NCI-H1694 (cell line): ENCODE data around the gene PAQR9.

ENCODE experiments used
- DNase-seq: peaks from one replicate; lab custom pipeline; 2025; lab: John Stamatoyannopoulos, UW

PAQR9 gene

DNA sequence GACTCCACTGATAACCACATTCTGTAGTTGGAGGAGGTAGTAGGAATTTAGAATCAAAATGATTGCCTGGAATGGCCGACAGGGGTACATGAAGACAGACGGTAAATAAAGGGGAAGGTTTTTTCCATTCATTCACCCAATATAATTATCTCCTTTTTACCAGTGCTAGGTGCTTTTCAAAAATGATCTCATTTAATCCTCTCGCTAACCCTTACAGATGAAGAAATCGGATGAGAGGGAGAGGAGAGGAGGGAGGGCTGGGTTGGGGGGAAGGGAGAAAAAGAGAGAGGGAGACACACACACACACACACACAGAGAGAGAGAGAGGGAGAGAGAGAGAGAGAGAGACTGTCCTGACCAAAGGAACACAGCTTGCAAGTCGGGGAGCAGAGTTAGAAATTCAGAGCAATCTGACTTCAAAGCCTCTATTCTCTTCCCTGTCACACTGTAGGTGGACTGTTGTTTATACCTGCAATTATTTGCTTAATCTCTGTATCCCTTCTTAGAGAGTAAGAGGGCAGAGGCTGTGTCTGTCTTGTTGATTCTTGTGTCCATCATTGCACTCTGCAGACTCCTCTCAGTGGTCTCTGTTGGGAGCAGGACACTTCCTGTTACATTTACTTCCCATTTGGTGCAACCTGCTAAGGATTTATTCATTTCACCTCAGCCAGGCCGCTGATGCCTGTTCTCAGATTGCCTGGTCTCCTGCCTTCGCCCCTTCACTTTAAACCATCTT is 18.7 kb upstream of the PAQR9 start:
- DNase-seq: no peak

DNA sequence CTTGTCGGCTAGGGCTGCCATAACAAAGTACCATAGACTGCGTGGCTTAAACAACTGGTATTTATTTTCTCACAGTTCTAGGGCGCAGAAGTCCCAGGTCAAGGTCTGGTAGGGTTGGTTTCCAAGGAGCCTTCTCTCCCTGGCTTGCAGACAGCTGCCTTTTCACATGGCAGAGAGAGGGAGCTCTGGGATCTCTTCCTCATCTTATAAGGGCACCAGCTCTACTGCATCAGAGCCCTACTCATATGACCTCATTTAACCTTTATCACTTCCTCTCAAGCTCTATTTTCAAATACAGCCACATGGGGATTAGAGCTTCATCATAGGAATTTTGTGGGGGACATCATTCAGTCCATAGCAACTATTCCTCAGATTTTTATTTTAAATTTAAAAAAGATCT is 17.6 kb upstream of the PAQR9 start:
- no peak for DNase-seq

DNA sequence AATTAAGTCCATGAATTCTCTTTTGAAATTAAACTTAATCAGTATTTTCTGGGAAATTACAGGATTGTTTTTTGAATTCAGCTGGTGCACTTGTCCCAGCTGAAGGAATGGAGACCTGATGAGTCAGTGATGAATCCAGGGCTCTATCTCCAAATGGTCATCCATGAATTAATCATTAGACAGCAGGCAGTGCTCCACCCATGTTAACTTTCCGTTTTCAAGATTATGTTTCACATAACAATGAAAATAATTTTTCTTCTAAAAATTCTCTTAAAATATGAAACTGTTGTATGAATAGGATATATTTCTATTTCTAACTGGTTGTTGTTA is 13.9 kb upstream of the PAQR9 start:
- no peak for DNase-seq

DNA sequence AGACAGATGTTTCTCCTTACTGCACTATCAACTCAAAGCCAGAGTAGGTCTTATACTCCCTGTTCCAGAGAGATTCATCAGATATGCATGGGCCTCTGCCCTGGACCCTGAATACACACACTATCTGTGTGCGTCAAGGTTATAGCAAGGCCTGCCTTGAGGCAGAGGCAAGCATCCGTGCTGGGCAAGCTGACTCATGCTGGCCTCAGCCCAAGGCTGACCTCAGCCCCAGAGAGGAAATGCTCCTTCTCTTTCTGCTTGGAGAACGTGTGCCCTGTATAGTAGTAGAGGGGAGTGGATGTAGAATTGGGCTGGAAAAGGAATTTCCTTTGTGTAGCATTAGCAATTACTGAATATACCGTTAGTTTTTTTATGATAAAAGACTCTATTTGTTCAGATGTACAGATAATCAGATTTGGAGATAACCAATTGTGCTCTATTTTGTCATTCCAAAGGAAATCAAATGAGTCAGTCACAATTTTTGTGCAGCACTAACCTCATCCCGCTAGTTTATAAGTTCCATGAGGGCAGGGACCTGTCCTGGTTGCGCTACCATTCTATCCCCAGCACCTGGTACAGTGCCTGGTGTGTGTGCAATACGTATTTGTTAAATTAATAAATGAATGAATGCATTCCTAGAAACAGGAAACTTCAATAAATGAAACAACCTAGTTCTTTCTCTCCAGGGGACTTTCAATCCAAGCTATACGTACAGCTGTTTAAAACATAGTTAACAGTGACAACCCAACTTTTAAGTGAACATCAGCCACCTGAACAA is 13.3 kb upstream of the PAQR9 start:
- DNase-seq: no peak

DNA sequence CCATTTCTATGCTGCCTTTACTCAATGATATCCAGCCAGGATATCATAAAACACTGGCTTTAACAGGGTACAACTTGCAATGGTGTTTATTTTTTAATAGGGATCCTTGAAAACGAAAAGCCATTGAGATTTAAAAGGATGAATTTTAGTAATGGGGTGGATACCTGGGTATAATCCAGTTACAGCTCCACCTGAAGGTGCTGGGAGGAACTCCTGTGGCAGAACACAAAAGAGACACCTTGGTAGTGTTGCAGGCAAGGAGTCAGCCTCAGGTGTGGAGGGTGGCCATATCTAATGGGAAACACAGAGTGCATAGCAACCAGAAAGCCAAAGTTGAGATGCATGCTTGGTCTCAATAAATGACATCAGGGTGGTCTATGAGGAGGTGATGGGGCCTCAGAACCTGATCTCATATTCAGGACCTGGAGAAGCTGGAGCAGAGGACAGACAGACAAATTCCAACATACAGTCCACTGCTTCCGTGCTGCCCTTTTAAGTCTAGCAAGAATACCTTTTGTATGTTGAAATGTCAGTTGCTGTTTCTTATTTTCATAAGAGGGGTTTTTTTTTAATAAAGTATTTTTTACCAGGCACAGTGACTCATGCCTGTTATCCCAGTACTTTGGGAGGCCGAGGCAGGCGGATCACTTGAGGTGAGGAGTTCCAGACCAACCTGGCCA is 12.0 kb upstream of the PAQR9 start:
- no peak for DNase-seq

DNA sequence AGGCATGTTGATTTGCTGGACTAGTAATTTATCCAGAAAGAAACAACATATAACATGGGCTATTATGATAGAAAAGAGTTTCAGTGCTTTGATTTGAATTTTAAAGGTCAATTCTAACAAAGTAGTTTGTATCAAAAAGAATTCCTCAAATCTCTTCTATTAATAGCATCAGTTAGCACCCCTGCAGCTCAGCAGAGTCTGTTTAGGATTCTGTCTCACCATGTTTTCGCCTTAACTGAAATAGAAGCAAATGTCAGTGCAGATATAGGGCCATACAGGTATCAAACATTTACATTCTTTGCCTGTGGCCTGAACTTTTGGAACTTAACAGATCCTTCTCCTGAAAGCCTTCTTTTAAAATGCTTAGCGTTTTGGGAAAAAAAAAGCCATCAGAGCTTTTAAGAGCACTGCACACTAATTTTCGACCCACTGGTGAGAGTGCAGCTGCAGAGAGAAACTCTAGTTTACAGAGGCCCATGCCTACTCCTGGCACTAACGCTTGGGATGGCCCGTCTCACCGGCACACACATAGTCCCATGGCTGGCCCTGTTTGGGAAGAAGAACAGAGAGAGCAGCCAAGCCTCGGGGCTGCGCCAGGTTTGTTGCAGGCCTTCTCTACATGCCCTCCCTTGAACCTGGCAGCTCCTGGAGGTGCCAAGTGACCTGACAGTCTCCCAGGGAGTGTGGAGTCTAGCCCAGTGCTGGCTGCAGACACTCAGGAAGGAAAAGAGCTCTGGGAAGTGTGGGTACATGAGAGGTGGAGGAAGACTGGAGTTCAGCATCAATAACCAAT is 9.9 kb upstream of the PAQR9 start:
- no peak for DNase-seq

DNA sequence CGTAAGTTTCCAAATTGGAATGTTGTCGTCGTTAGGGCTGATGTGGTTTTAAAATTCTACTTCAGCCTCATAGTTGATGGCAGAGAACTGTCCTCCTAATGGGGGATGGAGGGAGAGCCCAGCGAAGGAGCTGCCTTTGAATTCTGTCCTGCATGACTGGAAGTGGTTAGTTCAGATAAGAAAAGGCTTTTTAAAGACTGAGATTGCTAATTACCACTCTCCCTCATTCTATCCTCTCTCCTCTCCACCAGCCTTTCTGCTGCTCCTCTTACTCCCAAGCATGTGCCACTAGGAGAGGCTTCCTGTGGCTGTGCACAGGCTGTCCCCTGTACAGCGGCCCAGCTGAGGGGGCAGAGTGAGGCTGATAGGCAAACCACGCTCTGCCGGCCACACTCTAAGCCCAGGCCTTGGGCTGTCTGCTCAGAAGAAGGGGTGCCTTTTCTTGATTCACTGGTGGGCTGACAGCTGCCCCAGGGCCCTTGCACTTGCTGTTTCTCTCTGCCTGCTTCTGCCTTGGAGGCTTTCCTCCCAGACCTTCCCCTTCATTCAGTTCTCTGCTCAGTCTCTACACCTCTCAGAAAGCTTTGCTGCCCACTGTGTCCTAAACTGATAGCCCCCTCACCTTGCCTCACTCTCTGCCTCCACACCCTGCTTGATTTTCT is 8.7 kb upstream of the PAQR9 start:
- no peak for DNase-seq

DNA sequence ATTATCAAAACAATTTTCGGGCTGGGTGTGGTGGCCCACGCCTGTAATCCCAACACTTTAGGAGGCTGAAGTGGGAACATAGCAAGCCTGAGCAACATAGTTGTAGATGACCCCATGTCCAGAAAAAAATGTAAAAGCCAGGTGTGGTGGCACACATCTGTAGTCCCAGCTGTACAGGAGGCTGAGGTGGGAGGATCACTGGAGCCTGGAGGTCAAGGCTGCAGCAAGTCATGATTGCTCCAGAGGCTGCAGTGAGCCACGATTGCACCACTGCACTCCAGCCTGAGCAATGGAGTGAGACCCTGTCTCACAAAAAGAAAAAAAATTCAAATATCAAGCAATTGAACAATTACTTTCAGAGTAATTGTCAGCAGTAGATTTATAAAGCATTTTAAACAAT is 8.0 kb upstream of the PAQR9 start:
- no peak for DNase-seq

DNA sequence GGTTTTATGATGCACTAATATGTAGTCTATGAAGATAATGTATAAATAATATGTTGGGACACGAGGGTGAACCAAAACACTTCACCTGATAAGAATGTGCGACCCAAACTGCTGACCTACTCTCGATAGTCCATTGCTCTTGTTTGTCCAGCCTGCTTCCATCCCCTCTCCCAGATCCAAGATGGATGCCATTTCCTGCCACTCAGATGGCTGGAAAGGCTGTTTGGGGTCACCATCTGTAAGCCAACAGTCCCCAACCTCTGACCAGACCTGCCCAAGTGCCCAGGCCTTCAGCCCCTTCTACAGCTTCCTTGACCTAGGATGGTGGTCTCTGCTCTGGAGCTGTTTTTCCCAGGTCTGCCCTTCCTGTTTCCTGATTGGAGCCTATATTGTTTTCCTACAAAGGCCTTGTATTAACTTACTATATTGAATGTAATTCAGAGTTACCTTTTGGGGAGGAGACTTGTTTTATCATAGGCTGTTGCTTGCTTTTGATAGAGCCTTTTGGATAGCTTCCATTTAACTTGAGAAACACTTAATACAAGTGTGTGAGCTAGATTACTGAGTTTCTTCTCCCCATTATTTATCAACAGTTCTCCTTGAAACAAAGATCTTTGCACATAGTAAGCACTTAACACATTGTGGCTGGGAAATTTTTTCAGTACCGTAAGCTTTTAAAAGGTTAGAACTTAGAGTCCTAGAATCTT is 5.0 kb upstream of the PAQR9 start:
- no peak for DNase-seq

DNA sequence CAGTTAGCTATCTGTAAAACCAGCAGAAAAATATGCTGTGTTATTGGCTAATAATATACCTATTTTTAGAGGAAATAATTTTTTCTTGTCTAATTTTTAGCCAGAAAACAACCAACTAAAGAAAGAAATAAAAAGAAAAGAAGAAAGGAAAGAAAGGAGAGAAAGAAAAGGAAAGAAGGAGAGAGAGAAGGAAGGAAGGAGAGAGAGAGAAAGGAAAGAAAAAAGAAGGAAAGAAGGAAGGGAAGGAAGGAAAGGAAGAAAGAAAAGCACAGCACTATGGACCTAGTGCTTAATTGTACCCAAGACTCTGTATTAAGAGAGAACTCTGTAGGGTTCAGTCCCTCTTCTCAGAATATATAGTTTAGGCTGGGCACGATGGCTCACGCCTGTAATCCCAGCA is 3.3 kb upstream of the PAQR9 start:
- DNase-seq: no peak

DNA sequence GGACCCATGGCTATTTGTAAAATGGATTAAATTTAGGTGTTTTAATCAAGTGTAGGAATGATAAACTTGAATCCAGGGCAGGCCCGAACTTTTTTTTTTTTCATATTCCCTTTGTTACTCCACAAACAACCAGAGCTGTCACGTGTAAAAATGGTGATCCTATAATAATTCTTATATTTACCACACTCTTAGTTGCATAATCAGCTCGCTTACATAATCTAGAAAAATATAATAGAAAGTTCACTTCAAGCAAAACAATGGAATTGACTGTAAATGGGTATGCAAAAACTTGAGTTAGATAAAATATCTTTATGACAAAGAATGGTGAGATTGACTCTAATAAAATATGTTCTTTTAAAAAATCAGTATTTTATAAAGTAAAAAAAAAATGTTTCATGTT is 2.1 kb upstream of the PAQR9 start:
- DNase-seq: no peak

DNA sequence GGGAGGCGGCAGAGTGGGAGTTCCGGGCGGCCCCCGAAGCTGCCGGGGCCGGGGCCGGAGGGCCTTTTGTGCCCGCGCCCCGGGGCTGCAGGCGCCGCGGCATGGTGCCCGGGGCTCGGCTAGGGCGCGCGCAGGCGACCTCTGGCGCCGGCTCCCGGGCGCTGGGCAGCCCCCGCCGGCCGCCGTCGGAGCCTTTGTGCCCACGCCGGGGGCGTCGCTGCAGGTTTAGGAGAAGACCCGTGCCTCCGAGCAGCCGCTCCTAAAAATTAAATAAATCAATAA is 299 bp downstream of the PAQR9 start:
- DNase-seq: no peak

DNA sequence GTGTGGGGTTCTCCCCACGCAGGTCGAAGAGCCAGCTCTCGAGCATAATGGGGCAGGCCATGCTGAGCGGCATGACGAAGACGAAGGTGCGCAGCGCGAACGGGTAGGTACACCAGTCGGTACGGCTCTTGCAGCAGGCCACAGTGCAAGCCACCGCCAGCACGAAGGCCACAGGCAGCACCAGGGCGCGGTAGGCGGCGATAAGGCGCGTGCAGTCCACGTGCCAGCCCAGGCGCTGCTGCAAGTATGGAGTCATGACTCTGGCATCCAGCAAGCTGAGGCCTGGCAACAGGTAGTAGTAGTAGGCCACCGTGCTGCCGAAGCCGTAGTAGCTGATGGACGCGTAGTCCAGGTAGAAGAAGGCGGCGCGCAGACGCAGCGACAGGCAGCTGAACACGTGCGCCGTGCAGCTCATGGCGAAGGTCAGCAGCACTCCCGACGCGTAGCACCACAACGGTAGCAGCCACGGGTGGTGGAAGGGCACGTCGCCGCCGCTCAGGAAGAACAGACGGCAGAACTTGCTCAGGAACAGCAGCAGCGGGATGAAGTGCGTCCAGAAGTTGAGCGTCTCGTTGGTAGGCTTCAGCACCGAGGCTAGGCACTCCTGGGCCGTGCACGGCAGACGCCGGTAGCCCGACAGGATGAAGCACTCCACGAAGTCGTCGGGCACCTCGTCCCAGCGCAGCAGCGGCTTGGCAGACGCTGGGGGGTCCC is 797 bp downstream of the PAQR9 start:
- no peak for DNase-seq

DNA sequence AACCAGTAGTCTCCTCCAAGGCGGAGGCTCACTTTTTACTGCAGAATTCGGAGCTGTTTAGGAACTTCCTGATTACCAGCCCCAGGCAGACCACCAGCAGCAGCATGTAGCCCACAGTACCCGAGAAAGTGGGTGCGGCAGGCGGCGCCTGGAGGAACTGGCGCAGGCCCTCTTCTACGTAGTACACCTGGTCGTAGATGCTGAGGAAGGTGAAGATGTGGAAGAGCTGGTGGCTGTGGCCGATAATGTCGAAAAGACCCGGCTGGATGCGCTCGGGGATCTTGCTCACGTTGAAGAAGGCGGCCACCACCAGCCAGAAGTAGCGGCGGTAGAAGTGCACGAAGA is 1.3 kb downstream of the PAQR9 start:
- no peak for DNase-seq

DNA sequence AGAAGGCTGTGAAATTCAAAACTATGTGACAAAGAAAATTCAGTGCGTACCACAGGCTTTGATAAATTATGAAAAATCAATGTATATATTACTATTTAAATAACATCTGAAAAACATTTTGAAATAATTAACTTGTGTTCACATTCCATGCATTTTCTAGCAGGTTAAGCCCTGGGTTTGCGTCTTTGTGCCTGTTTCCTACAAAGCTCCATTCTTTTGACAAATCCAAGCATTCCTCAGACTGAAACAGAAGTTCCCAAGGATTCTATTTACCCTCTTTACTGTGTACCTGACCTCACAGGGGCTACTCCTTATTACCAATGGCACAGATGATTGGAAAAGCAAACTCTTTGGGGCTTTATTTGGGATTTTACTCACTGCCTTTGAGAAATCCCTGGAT is 1.9 kb downstream of the PAQR9 start:
- DNase-seq: no peak

DNA sequence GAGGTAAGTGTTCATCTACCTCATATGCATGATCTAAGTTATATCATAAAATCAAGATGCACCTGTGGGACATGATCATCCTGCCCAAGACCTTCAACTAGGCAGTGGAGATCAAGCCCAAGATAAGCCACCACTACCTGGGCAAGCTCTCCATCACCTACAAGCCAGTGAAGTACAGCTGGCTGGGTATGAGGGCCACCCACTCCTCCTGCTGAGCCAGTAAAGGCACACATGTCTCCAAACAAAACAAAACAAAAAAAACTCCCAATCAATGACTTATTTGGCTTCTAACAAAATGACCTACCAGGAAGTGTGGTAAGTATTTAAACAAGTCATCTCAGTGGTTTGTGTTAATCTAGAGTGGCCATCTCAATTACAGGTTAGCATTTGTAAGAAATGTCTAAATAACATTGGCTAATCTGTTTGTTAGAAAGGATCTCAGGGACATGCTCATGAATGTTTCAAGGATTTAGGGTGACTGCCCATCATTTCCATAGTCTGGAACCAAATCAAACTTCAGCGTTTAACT is 3.1 kb downstream of the PAQR9 start:
- no peak for DNase-seq

DNA sequence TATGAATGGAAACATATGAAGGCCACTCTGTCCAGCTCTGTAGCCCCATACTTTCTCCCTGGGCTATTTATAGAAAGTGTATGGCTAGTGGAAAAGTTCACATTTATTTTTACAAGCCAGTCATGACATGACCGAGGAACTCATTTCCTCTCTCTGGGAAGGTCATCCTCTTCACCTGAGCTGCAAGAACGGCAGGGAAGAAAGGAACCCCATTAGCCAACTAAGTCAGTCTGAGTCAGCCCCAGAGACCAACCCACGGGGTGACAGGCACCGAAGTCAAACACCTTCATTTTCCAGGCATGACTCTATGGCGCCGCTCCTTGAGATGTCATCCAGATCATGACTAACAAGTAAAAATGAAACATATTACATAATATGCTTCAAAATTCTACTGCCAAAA is 4.8 kb downstream of the PAQR9 start:
- no peak for DNase-seq

DNA sequence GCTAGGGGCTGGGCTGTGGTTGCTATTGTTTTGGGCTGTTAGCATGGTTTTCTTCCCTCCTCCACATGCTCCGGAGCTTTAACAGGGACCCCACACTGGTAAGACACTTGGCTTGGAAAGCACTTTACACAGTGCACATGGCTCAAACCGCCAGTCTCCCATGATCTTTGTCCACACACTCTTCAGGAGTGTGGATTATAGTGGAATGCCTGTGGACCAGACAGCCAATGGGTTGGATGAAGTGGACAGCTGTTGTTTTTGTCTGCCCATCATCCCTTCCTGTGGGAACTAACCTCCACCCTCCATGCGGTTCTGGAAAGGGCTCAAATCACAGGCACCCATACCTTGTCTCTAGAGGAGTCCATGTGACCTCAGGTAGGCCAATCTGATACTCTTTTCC is 10.0 kb downstream of the PAQR9 start:
- no peak for DNase-seq

DNA sequence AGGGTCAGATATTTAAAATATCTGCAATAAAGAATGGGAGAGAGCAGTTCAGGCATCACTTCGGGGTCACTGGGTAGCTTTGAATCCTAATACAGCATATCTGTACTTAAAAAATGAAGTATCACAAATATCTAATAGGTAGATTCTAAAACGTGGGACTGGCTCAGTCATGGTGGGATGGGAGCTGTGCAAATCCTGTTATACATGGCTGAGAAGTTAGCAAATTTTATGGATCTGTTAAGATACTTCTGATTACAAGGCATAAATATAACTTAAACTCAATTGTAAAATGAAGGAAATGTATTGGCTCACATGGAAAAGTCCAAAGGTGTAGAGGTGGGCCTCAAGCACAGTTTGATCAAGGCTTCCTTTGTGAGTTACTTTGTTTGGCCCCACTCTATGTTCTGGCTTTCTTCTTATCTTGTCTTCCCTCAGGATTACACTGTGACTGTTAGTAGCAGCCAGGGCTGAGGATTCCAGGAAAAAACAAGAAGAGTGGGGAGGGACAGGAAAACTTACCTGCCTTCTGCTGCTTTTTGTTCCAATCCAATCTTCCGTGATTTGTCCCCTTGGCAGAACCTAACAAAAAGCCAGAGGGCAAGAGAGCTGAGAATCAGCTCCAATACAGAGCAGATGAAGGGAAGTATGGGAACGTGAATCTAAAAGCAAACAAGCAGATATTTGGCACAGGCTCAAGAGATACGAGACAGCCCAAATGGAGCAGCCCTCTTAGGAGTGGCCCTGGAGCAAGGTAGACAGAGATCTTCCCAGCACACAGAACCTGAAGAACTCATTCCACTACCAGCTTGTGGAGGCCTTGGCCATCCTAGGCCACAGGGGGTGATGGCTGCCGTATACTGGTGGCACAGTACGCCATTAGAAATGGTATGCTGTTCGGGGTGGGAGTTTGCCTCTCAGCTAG is 10.9 kb downstream of the PAQR9 start:
- DNase-seq: no peak

DNA sequence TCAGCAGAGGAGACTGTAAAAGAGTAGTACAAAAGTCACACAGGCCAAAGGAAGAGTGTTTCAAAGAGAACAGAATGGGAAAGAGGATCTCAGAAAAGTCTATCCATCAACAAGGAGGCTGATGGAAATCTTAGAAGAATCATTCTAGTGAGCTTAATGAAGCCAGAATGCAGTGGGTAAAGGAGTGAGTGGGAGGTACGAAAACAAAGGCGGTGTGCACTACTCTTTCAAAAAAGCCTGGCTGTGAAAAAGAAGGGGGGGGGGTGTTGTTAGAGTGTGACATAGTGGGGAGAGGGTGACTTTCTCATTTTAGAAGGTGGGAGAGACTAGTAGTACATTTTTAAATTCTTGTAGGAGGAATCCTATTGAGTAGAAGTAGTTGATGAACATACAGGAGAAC is 11.7 kb downstream of the PAQR9 start:
- DNase-seq: no peak
